Activated B cell treated with CpG ODN at 0.5 μM for 24 hours (primary cell): Measurements from ENCODE around the gene MAP3K2. TPM values are rescaled to one million over a fixed set of nuclear protein-coding genes. Genes with fewer than 3 reads are reported as not detected.

ENCODE experiments used
- ATAC-seq: fragments of 200-7000 bp; cut with Tn5 transposase; one replicate; pipeline ENCODE4 v1.10.0; 2021; ENCODE audit warnings: low read depth, mild to moderate bottlenecking, moderate library complexity
- CTCF ChIA-PET: fragments of 350-600 bp; sonication (Branson Sonifier 250); formaldehyde crosslinking; loops from one replicate; lab custom pipeline; 2021; ENCODE audit warnings: antibody characterized with exemption; lab: Charles Lee
- POLR2A ChIA-PET: fragments of 350-600 bp; sonication (Branson Sonifier 250); formaldehyde crosslinking; loops from one replicate; lab custom pipeline; 2021; ENCODE audit warnings: antibody characterized with exemption; lab: Charles Lee
- DNase-seq: peaks from one replicate; pipeline ENCODE4 v3.0.0; 2022
- H3K27ac Mint-ChIP-seq: one replicate; pipeline ENCODE4 v1.8.0; 2020; ENCODE audit warnings: mixed read lengths
- H3K27me3 Mint-ChIP-seq: one replicate; pipeline ENCODE4 v1.8.0; 2021; ENCODE audit warnings: mixed read lengths
- H3K36me3 Mint-ChIP-seq: one replicate; pipeline ENCODE4 v1.8.0; 2021; ENCODE audit warnings: low read depth, mixed read lengths
- H3K4me1 Mint-ChIP-seq: one replicate; pipeline ENCODE4 v1.8.0; 2021; ENCODE audit warnings: mixed read lengths
- H3K4me3 Mint-ChIP-seq: one replicate; pipeline ENCODE4 v1.8.0; 2020; ENCODE audit warnings: mild to moderate bottlenecking, mixed read lengths
- H3K9me3 Mint-ChIP-seq: one replicate; pipeline ENCODE4 v1.8.0; 2020; ENCODE audit warnings: mixed read lengths
- intact Hi-C: fragments of 100-400 bp; cut with micrococcal nuclease; formaldehyde crosslinking; loops from one replicate; pipeline ENCODE4 v1.15.1; 2024
- total RNA-seq: library from RNA; stranded (reverse); gene quantifications from 2 replicates; pipeline ENCODE4 v1.2.3, GENCODE V29; 2022
- TF ChIP-seq, protein P1 (sequence below): fragments of 200-600 bp; IDR thresholded peaks from one replicate; pipeline ENCODE4 v1.8.0; 2022; ENCODE audit warnings: antibody characterized with exemption, mild to moderate bottlenecking

Gene MAP3K2
- total RNA-seq, 1 donor from 2014 or later: 77.7 TPM

DNA sequence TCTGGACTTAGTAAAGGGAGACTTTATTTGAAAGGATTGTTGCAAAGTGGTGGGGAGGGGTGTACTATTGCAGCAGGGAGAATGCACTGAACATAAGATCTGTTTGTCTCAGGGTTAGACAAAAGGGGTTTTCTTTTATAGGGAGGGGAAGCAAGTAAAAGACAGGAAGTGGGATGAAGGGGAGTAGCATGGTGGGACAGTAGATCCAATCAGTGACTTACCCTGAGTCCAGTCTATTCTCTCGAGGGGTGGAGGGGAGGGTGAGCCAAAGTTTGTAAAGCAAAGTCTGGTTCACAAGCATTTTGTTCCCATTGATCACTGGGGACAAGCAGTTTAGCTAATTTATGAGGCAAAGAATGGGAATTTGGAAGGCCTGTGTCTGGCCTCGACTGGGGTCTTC is 132.6 kb downstream of the MAP3K2 start:
- ATAC-seq (no peak), DNase-seq (no peak)
- CTCF ChIA-PET: no interaction called here
- H3K4me1 Mint-ChIP-seq: no peaks in the 10 kb centered on the region
- intact Hi-C loops: no loop called here
- H3K27me3 Mint-ChIP-seq: no peaks in the 10 kb centered on the region
- TF ChIP-seq, protein P1, sequence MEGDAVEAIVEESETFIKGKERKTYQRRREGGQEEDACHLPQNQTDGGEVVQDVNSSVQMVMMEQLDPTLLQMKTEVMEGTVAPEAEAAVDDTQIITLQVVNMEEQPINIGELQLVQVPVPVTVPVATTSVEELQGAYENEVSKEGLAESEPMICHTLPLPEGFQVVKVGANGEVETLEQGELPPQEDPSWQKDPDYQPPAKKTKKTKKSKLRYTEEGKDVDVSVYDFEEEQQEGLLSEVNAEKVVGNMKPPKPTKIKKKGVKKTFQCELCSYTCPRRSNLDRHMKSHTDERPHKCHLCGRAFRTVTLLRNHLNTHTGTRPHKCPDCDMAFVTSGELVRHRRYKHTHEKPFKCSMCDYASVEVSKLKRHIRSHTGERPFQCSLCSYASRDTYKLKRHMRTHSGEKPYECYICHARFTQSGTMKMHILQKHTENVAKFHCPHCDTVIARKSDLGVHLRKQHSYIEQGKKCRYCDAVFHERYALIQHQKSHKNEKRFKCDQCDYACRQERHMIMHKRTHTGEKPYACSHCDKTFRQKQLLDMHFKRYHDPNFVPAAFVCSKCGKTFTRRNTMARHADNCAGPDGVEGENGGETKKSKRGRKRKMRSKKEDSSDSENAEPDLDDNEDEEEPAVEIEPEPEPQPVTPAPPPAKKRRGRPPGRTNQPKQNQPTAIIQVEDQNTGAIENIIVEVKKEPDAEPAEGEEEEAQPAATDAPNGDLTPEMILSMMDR: no peak
- peaks cover 58% of the 10 kb centered on the region for H3K36me3 Mint-ChIP-seq
- no peaks in the 10 kb centered on the region for H3K9me3 Mint-ChIP-seq
- no peak overlapping the region for H3K4me3 Mint-ChIP-seq
- peak overlapping the region; percentile 26 for H3K27ac Mint-ChIP-seq
- POLR2A ChIA-PET: no interaction called here

DNA sequence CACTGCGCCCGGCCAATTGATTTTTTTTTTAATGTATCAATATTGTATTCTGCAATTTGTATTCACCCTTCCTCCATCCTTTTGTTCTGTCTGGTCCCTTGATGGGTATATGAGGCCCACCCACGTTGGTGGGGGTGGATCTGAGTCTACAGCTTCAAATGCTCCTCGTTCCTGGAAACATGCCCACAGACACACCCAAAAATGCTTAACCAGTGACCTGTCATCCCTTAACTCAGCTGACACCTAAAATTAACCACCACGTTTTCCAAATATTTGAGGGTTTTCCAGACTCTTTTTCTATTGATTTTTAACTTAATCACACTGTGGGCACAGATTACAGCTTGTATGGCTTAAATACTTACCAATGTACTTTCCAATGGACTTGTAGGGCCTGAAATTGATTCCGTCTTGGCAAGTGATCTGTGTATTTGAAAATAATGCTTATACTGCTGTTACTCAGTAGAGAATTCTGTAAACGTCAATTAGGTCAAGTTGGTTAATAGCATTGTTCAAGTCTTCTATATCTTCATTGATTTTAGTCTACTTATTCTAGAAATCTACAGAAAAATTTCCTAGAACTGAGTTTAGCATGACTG is 133.3 kb downstream of the MAP3K2 start:
- no peak overlapping the region for H3K4me3 Mint-ChIP-seq
- ChIA-PET POLR2A (no interaction called here), CTCF (no interaction called here)

More for the DNA sequence above, 133.3 kb downstream of the MAP3K2 start:
- Mint-ChIP-seq H3K27me3 (no peaks in the 10 kb centered on the region), H3K27ac (no peak overlapping the region), H3K9me3 (no peaks in the 10 kb centered on the region), H3K36me3 (peaks cover 52% of the 10 kb centered on the region), H3K4me1 (no peaks in the 10 kb centered on the region)
- intact Hi-C loops: no loop called here
- TF ChIP-seq, protein P1: no peak
- no peak for DNase-seq
- no peak for ATAC-seq

Other genes starting within 250 kb of the MAP3K2 start
- not detected in 2 replicates for gene CYP27C1, start 167.7 kb downstream of the MAP3K2 start, total RNA-seq
- gene ERCC3, start 93.8 kb downstream of the MAP3K2 start, total RNA-seq: 55.9 and 65.6 TPM in 2 replicates
- gene PROC, start 30.5 kb upstream of the MAP3K2 start, total RNA-seq: not detected in 2 replicates
- 45.6 and 49.3 TPM in 2 replicates for gene IWS1, start 138.5 kb upstream of the MAP3K2 start, total RNA-seq
- 3.0 and 3.4 TPM in 2 replicates for gene MYO7B, start 147.7 kb upstream of the MAP3K2 start, total RNA-seq